SW480 (cell line): ENCODE results near the gene HCN1.
"Not testable (repeated sequence)": the region's sequence is repeated elsewhere in the genome, so short reads cannot be mapped to it uniquely, and the experiment has no call there.

Experiments used
- DNase-seq: peaks from one replicate; pipeline ENCODE4 v3.0.0-alpha.2; 2016; ENCODE audit warnings: low spot score

Gene HCN1

GRCh38 chr5:45617859-45618416 is 78.2 kb downstream of the HCN1 start:
- no peak for DNase-seq

- no peak for DNase-seq
These were observed 86.5 kb downstream of the HCN1 start for GRCh38 chr5:45609661-45610060.

- no peak for DNase-seq
These were observed 92.1 kb downstream of the HCN1 start for GRCh38 chr5:45604092-45604491.

DNA sequence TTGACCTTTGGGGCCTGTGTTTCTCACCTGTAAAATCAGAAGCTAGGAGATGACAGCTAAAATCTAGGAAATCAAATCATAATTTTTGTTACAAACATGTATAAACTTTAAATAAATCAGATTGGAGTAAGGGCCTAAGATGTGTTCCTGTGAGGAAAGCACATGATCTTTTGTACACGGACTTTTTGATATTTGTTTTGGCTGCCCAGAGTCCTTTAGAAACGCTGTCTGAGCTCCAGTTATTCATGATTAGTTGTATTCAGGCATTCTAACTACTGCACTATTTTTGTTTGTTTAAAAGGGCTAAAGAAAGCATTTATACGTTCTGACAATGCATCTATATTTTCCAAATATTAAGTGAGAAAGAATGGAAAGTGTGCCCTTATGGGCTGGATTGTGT is 94.8 kb downstream of the HCN1 start:
- no peak for DNase-seq

- no peak for DNase-seq
These were observed 99.9 kb downstream of the HCN1 start for GRCh38 chr5:45596320-45596719.

DNA sequence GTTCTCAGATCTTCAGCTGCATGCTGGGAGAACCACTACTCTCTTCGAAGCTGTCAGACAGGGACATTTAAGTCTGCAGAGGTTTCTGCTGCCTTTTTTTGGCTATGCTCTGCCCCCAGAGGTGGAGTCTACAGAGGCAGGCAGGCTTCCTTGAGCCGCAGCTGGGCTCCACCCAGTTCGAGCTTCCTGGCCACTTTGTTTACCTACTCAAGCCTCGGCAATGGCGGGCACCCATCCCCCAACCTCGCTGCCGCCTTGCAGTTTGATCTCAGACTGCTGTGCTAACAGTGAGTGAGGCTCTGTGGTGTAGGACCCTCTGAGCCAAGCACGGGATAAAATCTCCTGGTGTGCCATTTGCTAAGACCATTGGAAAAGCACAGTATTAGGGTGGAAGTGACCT is 110.2 kb downstream of the HCN1 start:
- not testable (repeated sequence) for DNase-seq

GRCh38 chr5:45578270-45578669 is 117.9 kb downstream of the HCN1 start:
- DNase-seq: no peak

- DNase-seq: no peak
These were observed 127.4 kb downstream of the HCN1 start for GRCh38 chr5:45568813-45569212.

DNA sequence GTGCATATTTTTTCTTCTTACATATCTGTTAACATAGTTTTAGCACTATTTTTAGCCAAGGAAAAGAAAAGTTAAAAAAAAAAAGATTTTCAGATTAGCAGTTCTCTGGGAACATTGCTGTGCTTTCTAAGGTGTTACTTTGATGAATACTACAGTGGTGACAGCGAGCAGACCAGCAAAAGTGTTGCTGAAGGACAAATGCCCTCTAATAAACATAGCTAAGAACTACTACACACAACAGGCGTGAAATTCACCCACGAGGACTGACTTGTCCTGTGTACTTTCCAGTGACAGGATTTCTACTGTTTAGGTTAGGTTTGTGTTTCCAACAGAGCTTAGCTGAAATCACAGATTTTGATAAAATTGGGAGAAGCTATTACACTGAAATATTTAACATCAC is 153.8 kb downstream of the HCN1 start:
- no peak for DNase-seq

GRCh38 chr5:45533663-45534062 is 162.5 kb downstream of the HCN1 start:
- no peak for DNase-seq

DNA sequence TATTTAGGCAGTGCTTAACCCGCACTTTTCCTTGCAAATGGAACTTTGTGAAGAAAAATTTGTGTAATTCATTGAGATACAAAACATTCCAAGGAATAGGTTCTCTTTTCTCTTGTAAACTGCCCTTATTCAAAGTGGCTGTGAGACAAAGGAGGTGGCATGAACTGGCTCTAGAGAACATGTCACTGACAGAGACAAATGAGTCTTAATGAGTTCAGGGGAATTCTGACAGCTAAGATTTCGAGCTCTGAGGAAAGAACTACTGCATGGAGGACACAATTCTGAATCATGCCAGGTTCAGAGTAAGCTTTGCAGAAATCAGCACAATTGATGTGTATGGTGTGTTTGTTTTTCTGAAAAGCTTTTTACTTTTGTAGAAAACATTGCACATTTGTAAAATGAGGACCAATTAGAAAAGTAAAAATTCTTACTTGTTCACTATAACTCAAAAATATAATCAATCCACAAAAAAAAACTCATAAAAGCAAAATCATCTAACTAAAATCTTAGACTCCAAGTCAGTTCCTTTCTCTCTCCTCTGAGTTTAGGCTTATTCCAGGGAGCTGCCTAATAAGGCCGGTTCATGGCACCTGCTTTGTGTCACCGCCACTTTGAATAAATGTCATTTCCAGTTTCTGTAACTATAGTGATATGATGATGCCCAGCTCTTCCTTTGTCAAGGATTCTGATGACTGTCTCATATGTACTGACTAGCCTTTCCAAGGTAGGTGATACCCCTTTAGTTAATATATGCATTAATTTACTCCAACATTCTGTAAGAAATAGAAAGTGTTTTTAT is 163.2 kb downstream of the HCN1 start:
- DNase-seq: no peak

GRCh38 chr5:45521067-45521466 is 175.1 kb downstream of the HCN1 start:
- DNase-seq: peak; percentile 14

DNA sequence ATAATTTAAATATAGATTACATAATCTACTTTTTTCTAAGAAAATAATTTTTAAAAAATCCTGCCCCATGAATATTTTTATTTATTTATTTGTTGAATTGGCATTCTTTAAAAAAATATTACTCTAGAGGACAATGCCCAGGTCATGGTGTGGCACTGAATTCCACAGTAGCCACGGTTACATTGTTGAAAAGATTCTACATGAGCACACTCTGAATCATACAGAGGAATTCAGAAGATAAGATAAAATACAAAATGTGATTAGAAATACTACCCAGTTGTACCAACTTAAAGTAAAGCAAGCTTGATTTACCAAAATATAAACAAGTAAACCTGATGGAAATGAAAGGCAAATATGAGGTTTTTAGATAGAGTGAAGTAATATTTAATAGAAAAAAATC is 183.7 kb downstream of the HCN1 start:
- DNase-seq: no peak

DNA sequence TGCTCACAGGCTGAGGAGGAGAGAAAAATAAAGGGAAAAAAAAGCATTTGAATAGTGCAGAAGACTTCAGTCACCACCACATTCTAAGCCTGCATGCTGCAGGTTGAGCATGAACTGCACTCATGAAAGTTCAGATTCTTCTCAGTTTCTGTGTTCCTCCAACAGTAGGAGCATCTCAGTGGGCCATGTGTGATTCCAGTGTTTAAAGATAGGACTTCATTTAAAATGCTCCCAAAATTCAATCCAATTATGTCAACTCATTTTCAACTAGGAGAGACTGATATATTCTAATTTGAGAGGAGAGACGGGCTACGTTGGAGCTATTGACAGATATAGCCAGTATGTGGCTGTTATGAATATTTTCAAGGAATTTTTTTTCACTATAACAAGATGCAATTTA is 186.8 kb downstream of the HCN1 start:
- DNase-seq: no peak

- DNase-seq: no peak
These were observed 188.0 kb downstream of the HCN1 start for GRCh38 chr5:45508135-45508534.

DNA sequence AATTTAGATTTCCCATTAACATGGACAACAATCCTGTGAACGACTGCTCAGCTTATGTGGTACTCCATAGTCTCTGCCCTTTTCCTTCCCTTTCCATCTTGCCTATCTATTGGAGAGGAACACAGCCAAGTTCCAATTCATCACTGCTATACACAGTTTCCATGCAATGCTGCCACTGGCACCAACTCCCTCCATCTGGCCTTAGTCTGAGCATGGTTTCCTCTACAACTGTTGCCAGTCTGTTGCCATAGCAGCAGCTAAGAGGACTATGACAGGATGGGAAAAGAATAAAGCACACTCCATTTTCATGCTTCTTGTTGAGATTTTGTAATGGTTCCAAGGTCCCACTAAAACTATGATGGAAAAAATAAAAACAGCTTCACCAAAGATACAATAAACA is 189.0 kb downstream of the HCN1 start:
- DNase-seq: no peak

DNA sequence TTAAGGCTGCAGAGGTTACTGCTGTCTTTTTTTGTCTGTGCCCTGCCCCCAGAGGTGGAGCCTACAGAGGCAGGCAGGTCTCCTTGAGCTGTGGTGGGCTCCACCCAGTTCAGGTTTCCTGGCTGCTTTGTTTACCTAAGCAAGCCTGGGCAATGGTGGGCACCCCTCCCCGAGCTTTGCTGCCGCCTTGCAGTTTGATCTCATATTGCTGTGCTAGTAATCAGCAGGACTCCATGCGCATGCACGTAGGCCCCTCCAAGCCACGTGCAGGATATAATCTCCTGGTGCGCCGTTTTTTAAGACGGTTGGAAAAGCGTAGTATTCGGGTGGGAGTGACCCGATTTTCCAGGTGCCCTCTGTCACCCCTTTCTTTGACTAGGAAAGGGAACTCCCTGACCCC is 197.2 kb downstream of the HCN1 start:
- DNase-seq: not testable (repeated sequence)

DNA sequence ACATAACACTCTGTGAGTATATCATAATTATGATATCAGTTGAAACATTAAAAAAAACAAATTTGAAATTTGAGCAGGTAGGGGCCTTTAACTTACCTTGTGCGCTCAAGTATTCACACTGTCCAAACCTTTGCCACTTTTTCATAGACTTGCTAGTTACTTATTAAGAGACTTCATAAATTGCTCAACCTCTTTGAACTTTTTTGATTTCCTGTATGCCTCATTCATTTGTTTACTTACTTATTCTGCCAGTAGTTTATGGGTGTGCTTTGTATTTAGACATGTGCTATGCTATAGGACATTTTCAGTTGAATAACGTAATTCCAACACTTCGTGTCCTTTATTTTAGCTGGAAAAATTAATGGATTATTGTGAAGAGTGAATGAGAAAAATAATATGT is 204.8 kb downstream of the HCN1 start:
- DNase-seq: peak; percentile 38

DNA sequence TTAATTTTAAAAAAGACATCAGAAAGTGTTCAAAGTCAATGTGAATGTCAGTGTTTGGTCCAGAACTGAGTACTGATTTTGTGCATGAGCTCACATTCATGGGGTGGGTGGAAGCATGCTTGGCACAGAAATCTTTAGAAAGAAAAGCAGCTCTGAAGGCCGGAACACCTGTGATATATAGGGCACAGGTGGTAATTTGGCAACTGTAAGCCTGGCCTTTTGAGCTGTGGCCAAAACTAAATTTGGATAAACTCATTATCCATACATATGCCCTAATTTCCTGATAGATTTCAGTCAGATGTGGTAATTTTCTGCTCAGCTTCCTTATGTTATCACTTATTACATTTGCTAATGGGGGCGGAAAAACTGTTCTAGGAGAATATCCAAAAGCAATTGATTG is 211.4 kb downstream of the HCN1 start:
- no peak for DNase-seq

DNA sequence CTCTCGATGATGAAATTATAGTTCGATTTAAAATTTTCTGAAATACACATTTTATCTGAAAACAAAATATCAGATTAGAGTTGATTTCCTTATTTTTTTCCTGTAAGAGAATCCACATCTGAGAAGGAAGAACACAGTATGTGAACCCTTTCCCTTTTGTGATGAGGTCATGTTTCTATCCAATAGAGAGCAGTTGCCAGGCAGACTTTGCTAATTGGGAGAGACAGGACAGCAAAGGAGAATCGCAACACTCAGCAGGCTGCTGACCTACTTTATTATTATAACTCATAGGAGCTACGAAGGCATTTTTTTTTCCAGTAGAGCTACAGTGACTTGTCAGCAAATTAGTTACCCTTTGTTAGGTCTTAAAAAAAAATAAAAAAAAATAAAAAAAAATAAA is 242.1 kb downstream of the HCN1 start:
- peak; percentile 43 for DNase-seq

DNA sequence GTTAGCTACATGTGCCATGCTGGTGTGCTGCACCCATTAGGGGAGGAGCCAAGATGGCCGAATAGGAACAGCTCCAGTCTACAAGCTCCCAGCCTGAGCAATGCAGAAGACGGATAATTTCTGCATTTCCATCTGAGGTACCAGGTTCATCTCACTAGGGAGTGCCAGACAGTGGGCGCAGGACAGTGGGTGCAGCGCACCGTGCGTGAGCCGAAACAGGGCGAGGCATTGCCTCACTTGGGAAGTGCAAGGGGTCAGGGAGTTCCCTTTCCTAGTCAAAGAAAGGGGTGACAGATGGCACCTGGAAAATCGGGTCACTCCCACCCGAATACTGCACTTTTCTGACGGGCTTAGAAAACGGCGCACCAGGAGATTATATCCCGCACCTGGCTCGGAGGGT is 251.3 kb downstream of the HCN1 start:
- DNase-seq: not testable (repeated sequence)

DNA sequence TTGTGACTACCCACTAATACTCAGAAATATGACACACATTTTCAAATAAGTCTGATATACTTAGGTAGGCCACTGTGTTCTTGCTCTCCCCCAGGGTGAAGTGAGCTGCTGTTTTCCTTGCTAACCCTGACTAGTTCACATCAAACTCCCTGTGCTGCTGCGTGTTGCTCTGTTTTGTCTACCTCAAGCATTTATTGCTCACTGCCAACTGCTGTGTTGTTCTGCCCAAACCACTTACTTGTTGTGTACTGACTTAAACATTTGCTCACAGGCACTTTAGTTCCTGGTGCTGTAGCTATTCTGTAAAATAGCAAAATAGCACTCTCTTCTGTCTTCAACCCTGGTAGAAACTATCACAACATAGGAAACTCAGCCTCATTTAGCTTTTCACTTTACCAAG is 255.7 kb downstream of the HCN1 start:
- no peak for DNase-seq

GRCh38 chr5:45437752-45438151 is 258.4 kb downstream of the HCN1 start:
- DNase-seq: no peak
